GM23338 (cell line): ENCODE measurements around the gene SLC17A7. TPM values are rescaled to one million over a fixed set of nuclear protein-coding genes. Genes with fewer than 3 reads are reported as not detected.
"Not testable (repeated sequence)": the region's sequence is repeated elsewhere in the genome, so short reads cannot be mapped to it uniquely, and the experiment has no call there.

Experiments used
- ATAC-seq: fragments of 200-7000 bp; cut with Tn5 transposase; 3 replicates; pipeline ENCODE4 v1.9.1; 2020
- DNase-seq: peaks from one replicate; pipeline ENCODE4 v3.0.0-alpha.2; 2015; ENCODE audit warnings: low spot score
- H2AFZ ChIP-seq: fragments of 200-600 bp; sonication (generic); 2 replicates; pipeline ENCODE4 v1.8.0; 2016; ENCODE audit warnings: antibody characterized with exemption, mild to moderate bottlenecking, moderate library complexity
- H3F3A ChIP-seq: fragments of 200-600 bp; sonication (generic); replicated peaks from 2 replicates; pipeline ENCODE4 v1.8.0; 2017; ENCODE audit warnings: antibody characterized with exemption, mixed run types, low read depth
- H3K27ac ChIP-seq: fragments of 200-600 bp; sonication (generic); 2 replicates; pipeline ENCODE4 v1.6.1; 2016; ENCODE audit warnings: low read depth
- H3K27me3 ChIP-seq: fragments of 200-600 bp; sonication (generic); 2 replicates; pipeline ENCODE4 v1.8.0; 2016; ENCODE audit warnings: mild to moderate bottlenecking, mixed run types, moderate library complexity; ENCODE audit not compliant: insufficient read depth
- H3K36me3 ChIP-seq: fragments of 200-600 bp; sonication (generic); 2 replicates; pipeline ENCODE4 v1.8.0; 2016; ENCODE audit warnings: mild to moderate bottlenecking; ENCODE audit not compliant: insufficient read depth
- H3K4me1 ChIP-seq: fragments of 200-600 bp; sonication (generic); 2 replicates; pipeline ENCODE4 v1.8.0; 2016; ENCODE audit warnings: mild to moderate bottlenecking, moderate library complexity; ENCODE audit not compliant: insufficient read depth
- H3K4me2 ChIP-seq: fragments of 200-600 bp; sonication (generic); 2 replicates; pipeline ENCODE4 v1.7.1; 2017; ENCODE audit warnings: mixed run types
- H3K4me3 ChIP-seq: fragments of 200-600 bp; sonication (generic); 2 replicates; pipeline ENCODE4 v1.6.1; 2016; ENCODE audit warnings: mixed run types
- H3K79me2 ChIP-seq: fragments of 200-600 bp; sonication (generic); replicated peaks from 2 replicates; pipeline ENCODE4 v1.8.0; 2017; ENCODE audit warnings: mild to moderate bottlenecking; ENCODE audit not compliant: insufficient read depth
- H3K9me2 ChIP-seq: fragments of 200-600 bp; sonication (generic); 2 replicates; pipeline ENCODE4 v1.8.0; 2017; ENCODE audit not compliant: insufficient read depth
- H4K20me1 ChIP-seq: fragments of 200-600 bp; sonication (generic); replicated peaks from 2 replicates; pipeline ENCODE4 v1.8.0; 2017; ENCODE audit warnings: mild to moderate bottlenecking; ENCODE audit not compliant: insufficient read depth
- H3K27ac Mint-ChIP-seq: 2 replicates; pipeline ENCODE4 v1.8.0; 2020; ENCODE audit warnings: inconsistent platforms, mild to moderate bottlenecking, moderate library complexity, mixed read lengths
- H3K27me3 Mint-ChIP-seq: 3 replicates; pipeline ENCODE4 v1.8.0; 2022; ENCODE audit warnings: low read depth, mild to moderate bottlenecking, moderate library complexity, mixed read lengths, inconsistent platforms; ENCODE audit not compliant: insufficient read depth, poor library complexity
- H3K36me3 Mint-ChIP-seq: 3 replicates; pipeline ENCODE4 v1.8.0; 2021; ENCODE audit warnings: low read depth, mild to moderate bottlenecking, inconsistent platforms, moderate library complexity, mixed read lengths
- H3K4me1 Mint-ChIP-seq: 3 replicates; pipeline ENCODE4 v1.8.0; 2020; ENCODE audit warnings: mild to moderate bottlenecking, inconsistent platforms, mixed read lengths
- H3K4me3 Mint-ChIP-seq: 3 replicates; pipeline ENCODE4 v1.8.0; 2021; ENCODE audit warnings: moderate library complexity, mild to moderate bottlenecking, inconsistent platforms, mixed read lengths
- H3K9me3 Mint-ChIP-seq: 3 replicates; pipeline ENCODE4 v1.8.0; 2020; ENCODE audit warnings: moderate library complexity, mild to moderate bottlenecking, inconsistent platforms, mixed read lengths
- EZH2 ChIP-seq: fragments of 200-600 bp; sonication (generic); IDR thresholded peaks from one replicate; pipeline ENCODE4 v1.8.0; 2017; ENCODE audit warnings: antibody characterized with exemption, mild to moderate bottlenecking, low read depth; ENCODE audit not compliant: unreplicated experiment
- EZH2phosphoT487 ChIP-seq: fragments of 200-600 bp; sonication (generic); IDR thresholded peaks from one replicate; pipeline ENCODE4 v1.8.1; 2018; ENCODE audit warnings: antibody characterized with exemption; ENCODE audit not compliant: unreplicated experiment
- JUNB ChIP-seq: IDR thresholded peaks from one replicate; pipeline ENCODE4 v1.6.1; 2016; ENCODE audit warnings: antibody characterized with exemption; ENCODE audit not compliant: unreplicated experiment
- POLR2AphosphoS5 ChIP-seq: IDR thresholded peaks from 2 replicates; pipeline ENCODE4 v1.6.1; 2016; ENCODE audit warnings: antibody characterized with exemption, low read depth
- ZNF114 ChIP-seq: fragments of 250-450 bp; sonication (Bioruptor Pico); IDR thresholded peaks from 2 replicates; pipeline ENCODE4 v1.5.0; 2020; ENCODE audit warnings: mild to moderate bottlenecking, moderate library complexity
- polyA plus RNA-seq: library from polyadenylated mRNA; unstranded; fragments of >200 nt; fragmentation: Nextera tagmentation; extraction: Ambion mirVana; gene quantifications from 2 replicates; pipeline ENCODE4 v1.2.1, GENCODE V29; 2016
- total RNA-seq: library from RNA; depleted of rRNA; stranded (reverse); fragments of >200 nt; shearing (Covaris generic); gene quantifications from 2 replicates; pipeline ENCODE4 v1.2.3, GENCODE V29; 2014
- TF ChIP-seq, protein P1 (sequence below), 2 experiments: fragments of 200-600 bp in 1 of 2; sonication (generic) in 1 of 2; conservative IDR thresholded peaks; 2 replicates each; pipeline versions ENCODE4 v1.5.1 to v1.6.1; 2016 to 2017; ENCODE audit warnings: antibody characterized with exemption in 2 of 2, low read depth in 2 of 2, mild to moderate bottlenecking in 2 of 2, moderate library complexity in 1 of 2
- TF ChIP-seq, protein P2 (sequence below): IDR thresholded peaks from 2 replicates; pipeline ENCODE4 v1.6.1; 2016; ENCODE audit warnings: antibody characterized with exemption

Gene SLC17A7
- total and polyA plus RNA-seq, 2 experiments from 2014 or later: 0.90 to 1.5 TPM

DNA sequence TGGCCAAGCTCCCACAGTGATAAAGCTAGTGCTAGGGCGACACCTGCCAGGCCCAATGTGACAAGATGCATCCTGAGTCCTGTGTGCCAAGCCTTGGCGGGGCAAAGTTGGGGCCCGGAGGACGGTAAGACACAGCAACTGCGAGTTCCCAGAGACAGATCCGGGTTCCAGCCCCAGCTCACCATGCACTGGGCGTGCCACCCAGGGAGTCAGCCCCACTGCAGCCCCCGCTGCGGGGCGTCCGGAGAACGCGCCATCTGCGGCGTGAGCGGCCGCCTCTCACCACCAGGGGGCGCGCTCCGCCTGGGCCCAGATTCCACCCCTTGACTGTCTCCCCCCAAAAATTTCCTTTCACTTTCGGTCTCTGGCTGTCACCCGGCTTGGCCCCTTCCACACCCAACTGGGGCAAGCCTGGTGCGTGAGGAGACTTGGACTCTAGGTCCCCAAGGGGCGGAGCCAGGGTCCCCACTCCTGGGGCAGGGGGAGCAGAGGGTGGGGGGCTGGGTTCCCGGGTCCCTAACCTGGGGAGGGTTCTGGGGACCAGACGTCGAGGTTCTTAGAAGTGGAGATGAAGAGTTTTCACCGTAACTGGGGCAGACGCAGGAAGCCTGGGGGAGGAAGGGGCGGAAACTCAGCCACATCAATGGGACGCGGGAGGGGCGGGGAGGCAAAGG lies 32.7 kb upstream of the SLC17A7 start, which contains the start of gene FLT3LG:
FLT3LG (plus strand) TSS at position 348 of the 674 bp plus-strand sequence. CDS start 425 bp downstream, outside the sequence.
- peaks cover 24% of the 10 kb centered on the region; the same call in 1 of the 2 replicates for H3F3A ChIP-seq
- no peaks in the 10 kb centered on the region for H4K20me1 ChIP-seq
- H3K9me3 Mint-ChIP-seq: peaks cover 3% of the 10 kb centered on the region; the same call in 2 of the 3 replicates
- H3K27ac Mint-ChIP-seq: no peak within 1 kb of the TSS
- DNase-seq (peak; percentile 77), ATAC-seq (peak; percentile 27)
- peak within 1 kb of the TSS; percentile 81 for H3K4me2 ChIP-seq
- H3K79me2 ChIP-seq: no peaks in the 10 kb centered on the region
- peaks cover 19% of the 10 kb centered on the region for H3K36me3 Mint-ChIP-seq
- H3K4me3 ChIP-seq: peak within 1 kb of the TSS; percentile 65
- H2AFZ ChIP-seq: peak within 1 kb of the TSS; percentile 90; the same call in 1 of the 2 replicates
- H3K4me1 Mint-ChIP-seq: peaks cover 19% of the 10 kb centered on the region
- peaks cover 5% of the 10 kb centered on the region; the same call in 1 of the 2 replicates for H3K4me1 ChIP-seq
- no peaks in the 10 kb centered on the region for H3K9me2 ChIP-seq
- no peaks in the 10 kb centered on the region; the same call in 1 of the 2 replicates for H3K27me3 ChIP-seq
- H3K4me3 Mint-ChIP-seq: peak within 1 kb of the TSS; percentile 55
- TF ChIP-seq ZNF114: no peak
- TF ChIP-seq, protein P1, sequence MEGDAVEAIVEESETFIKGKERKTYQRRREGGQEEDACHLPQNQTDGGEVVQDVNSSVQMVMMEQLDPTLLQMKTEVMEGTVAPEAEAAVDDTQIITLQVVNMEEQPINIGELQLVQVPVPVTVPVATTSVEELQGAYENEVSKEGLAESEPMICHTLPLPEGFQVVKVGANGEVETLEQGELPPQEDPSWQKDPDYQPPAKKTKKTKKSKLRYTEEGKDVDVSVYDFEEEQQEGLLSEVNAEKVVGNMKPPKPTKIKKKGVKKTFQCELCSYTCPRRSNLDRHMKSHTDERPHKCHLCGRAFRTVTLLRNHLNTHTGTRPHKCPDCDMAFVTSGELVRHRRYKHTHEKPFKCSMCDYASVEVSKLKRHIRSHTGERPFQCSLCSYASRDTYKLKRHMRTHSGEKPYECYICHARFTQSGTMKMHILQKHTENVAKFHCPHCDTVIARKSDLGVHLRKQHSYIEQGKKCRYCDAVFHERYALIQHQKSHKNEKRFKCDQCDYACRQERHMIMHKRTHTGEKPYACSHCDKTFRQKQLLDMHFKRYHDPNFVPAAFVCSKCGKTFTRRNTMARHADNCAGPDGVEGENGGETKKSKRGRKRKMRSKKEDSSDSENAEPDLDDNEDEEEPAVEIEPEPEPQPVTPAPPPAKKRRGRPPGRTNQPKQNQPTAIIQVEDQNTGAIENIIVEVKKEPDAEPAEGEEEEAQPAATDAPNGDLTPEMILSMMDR (conservative IDR thresholded peaks at IDR 0.05; ENCODE audit: low read depth in 2 of 2): peak; percentile 86 to 87
- H3K27ac ChIP-seq: no peak within 1 kb of the TSS
- no peaks in the 10 kb centered on the region for H3K36me3 ChIP-seq
- H3K27me3 Mint-ChIP-seq: peaks cover 21% of the 10 kb centered on the region

DNA sequence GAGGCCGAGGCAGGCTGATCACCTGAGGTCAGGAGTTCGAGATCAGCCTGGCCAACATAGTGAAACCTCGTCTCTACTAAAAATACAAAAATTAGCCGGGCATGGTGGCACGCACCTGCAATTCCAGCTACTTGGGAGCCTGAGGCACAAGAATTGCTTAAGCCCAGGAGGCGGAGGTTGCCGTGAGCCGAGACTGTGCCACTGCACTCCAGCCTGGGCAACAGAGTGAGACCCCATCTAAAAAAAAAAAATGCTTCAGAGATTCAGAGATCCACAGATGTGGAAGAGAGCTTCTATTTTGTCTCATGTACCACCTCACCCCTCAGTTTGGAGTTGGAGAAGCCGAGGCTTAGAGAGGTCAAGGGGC lies 32.2 kb upstream of the SLC17A7 start:
- not testable (repeated sequence) for H3K27me3 ChIP-seq, H3K9me2 ChIP-seq, H3K79me2 ChIP-seq, H3K4me1 ChIP-seq, H3K36me3 ChIP-seq, ATAC-seq, H3K4me3 Mint-ChIP-seq, H3K9me3 Mint-ChIP-seq, H3K27ac ChIP-seq, H2AFZ ChIP-seq, H3K27ac Mint-ChIP-seq, DNase-seq, H4K20me1 ChIP-seq
- Histone ChIP-seq H3F3A (peaks cover 24% of the 10 kb centered on the region; the same call in 1 of the 2 replicates), H3K4me2 (peak overlapping the region; percentile 81; the same call in 1 of the 2 replicates), H3K4me3 (peak overlapping the region; percentile 65; the same call in 1 of the 2 replicates)
- peaks cover 21% of the 10 kb centered on the region for H3K4me1 Mint-ChIP-seq
- H3K36me3 Mint-ChIP-seq: peaks cover 19% of the 10 kb centered on the region
- peaks cover 22% of the 10 kb centered on the region for H3K27me3 Mint-ChIP-seq

DNA sequence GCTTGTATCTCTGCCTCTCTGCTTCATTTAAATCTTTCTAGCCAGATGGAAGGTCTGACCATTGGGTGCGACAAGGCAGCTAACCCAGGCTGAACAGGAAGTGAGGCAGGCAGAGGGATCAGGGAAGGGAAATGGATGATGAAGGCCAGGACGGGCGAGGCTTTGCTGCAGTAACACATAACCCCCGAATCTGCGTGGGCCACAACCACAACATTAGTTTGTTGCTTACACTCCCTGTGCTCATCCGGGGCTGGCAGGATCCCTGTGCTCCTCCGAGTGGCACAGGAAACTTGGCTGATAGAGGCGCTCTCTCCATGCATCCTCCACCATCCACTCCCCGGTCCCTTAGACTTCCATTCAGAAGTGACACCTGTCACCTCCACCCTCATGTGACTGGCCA lies 31.6 kb upstream of the SLC17A7 start:
- no peak overlapping the region for H3K4me3 ChIP-seq
- H3F3A ChIP-seq: peaks cover 24% of the 10 kb centered on the region; the same call in 1 of the 2 replicates
- H3K4me2 ChIP-seq: no peak overlapping the region
- no peaks in the 10 kb centered on the region for H3K9me3 Mint-ChIP-seq
- H3K4me3 Mint-ChIP-seq: no peak overlapping the region
- H3K79me2 ChIP-seq: no peaks in the 10 kb centered on the region
- H3K36me3 Mint-ChIP-seq: peaks cover 19% of the 10 kb centered on the region
- H3K36me3 ChIP-seq: no peaks in the 10 kb centered on the region
- no peaks in the 10 kb centered on the region for H3K9me2 ChIP-seq
- ATAC-seq (no peak), DNase-seq (no peak)
- H3K4me1 Mint-ChIP-seq: peaks cover 21% of the 10 kb centered on the region
- H3K27me3 Mint-ChIP-seq: peaks cover 23% of the 10 kb centered on the region
- H3K4me1 ChIP-seq: peaks cover 11% of the 10 kb centered on the region; the same call in 1 of the 2 replicates
- no peak overlapping the region for H2AFZ ChIP-seq
- no peak overlapping the region for H3K27ac ChIP-seq
- no peaks in the 10 kb centered on the region for H4K20me1 ChIP-seq
- no peaks in the 10 kb centered on the region; the same call in 1 of the 2 replicates for H3K27me3 ChIP-seq
- H3K27ac Mint-ChIP-seq: no peak overlapping the region
- no peak for TF ChIP-seq EZH2
- TF ChIP-seq ZNF114: no peak
- TF ChIP-seq, protein P2, sequence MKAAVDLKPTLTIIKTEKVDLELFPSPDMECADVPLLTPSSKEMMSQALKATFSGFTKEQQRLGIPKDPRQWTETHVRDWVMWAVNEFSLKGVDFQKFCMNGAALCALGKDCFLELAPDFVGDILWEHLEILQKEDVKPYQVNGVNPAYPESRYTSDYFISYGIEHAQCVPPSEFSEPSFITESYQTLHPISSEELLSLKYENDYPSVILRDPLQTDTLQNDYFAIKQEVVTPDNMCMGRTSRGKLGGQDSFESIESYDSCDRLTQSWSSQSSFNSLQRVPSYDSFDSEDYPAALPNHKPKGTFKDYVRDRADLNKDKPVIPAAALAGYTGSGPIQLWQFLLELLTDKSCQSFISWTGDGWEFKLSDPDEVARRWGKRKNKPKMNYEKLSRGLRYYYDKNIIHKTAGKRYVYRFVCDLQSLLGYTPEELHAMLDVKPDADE: no peak
- TF ChIP-seq EZH2phosphoT487: no peak
- no peak for TF ChIP-seq JUNB
- no peak for TF ChIP-seq POLR2AphosphoS5
